ENCODE data around the gene DBH. TPM values are rescaled to one million over a fixed set of nuclear protein-coding genes. Genes with fewer than 3 reads are reported as not detected.

Gene DBH
- total RNA-seq, 1 donor from 2014 or later, result not detected

DNA sequence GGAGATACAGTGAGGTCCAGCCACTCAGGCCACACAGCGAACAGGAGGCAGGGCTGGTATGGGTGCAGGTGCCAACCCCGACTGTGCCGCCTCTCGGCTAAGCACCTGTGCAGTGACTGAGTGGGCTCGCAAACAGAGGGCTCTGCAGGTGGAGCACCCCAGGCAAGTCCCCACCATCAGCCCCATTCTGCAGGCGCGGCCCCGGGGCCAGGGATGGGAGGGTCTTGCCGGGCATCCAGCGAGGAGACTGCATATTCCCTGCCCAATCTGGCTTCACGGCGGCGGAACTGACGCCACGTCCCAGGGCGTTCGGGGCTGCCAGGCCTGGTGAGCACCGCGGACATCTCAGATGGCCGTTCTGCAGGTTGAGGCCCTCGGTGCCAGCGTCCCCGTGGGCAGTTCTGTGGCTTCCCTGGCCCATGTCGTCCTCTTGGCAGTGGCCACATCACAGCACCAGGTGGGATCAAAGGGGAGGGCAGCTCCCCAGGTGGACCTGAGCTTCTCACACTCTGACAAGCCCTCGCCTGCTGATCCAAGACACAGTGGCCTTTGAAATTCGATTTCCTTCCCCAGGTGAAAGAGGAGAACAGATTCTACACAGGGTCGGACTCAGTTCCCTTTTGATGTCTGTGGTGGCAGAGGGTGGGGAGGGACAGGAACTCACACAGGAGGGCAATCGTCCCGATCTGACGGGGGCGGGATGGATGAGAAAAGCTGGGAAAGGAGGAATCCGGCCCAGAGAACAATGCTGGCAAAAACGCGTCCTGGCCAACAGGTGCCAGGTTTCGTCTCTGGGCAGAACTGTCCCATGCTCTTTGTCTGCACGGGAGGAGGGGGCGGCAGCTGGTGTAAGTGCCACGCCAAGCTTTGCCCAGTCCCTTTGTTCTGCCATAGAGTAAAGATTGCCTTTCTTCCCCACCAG, 18.8 kb downstream of the DBH start:
- TF ChIP-seq, protein P1, sequence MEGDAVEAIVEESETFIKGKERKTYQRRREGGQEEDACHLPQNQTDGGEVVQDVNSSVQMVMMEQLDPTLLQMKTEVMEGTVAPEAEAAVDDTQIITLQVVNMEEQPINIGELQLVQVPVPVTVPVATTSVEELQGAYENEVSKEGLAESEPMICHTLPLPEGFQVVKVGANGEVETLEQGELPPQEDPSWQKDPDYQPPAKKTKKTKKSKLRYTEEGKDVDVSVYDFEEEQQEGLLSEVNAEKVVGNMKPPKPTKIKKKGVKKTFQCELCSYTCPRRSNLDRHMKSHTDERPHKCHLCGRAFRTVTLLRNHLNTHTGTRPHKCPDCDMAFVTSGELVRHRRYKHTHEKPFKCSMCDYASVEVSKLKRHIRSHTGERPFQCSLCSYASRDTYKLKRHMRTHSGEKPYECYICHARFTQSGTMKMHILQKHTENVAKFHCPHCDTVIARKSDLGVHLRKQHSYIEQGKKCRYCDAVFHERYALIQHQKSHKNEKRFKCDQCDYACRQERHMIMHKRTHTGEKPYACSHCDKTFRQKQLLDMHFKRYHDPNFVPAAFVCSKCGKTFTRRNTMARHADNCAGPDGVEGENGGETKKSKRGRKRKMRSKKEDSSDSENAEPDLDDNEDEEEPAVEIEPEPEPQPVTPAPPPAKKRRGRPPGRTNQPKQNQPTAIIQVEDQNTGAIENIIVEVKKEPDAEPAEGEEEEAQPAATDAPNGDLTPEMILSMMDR (IDR thresholded peaks at IDR 0.05), result no peak
- Histone ChIP-seq H3K27ac (no peak overlapping the region), H3K4me1 (peaks cover 12% of the 10 kb centered on the region), H3K27me3 (peaks cover 42% of the 10 kb centered on the region), H3K4me3 (no peak overlapping the region), H3K9me3 (no peaks in the 10 kb centered on the region), H3K36me3 (no peaks in the 10 kb centered on the region)
- intact Hi-C loops (cut with DNase I), result no loop called here
- ATAC-seq (no peak), DNase-seq (no peak)

DNA sequence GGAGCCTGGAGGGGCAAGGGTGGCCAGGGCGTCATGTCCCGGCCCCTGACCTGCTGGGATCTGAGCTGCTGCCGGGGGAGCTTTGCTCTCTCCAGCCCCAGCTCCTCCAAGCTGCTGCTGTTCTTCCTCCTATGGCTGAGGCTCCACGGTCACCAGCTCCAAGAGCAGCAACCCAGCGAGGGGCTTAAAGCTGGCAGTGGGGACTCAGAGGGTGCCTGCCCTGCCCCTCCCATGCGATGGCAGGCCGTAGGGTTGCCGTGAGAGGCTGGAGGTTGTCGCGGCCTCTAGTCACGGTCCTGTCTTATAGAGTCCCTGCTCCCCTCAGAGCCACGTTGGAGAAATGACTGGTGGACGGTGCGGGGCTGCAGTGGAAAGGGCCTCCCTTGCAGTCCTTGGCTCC, 19.5 kb downstream of the DBH start:
- no peak overlapping the region for H3K4me3 ChIP-seq
- TF ChIP-seq, protein P1 (IDR thresholded peaks at IDR 0.05), result no peak
- no peak overlapping the region for H3K27ac ChIP-seq
- H3K9me3 ChIP-seq, result no peaks in the 10 kb centered on the region
- peaks cover 12% of the 10 kb centered on the region for H3K4me1 ChIP-seq
- H3K36me3 ChIP-seq, result no peaks in the 10 kb centered on the region
- intact Hi-C loops (cut with DNase I), result no loop called here
- ATAC-seq (no peak), DNase-seq (no peak)
- H3K27me3 ChIP-seq, result peaks cover 47% of the 10 kb centered on the region

DNA sequence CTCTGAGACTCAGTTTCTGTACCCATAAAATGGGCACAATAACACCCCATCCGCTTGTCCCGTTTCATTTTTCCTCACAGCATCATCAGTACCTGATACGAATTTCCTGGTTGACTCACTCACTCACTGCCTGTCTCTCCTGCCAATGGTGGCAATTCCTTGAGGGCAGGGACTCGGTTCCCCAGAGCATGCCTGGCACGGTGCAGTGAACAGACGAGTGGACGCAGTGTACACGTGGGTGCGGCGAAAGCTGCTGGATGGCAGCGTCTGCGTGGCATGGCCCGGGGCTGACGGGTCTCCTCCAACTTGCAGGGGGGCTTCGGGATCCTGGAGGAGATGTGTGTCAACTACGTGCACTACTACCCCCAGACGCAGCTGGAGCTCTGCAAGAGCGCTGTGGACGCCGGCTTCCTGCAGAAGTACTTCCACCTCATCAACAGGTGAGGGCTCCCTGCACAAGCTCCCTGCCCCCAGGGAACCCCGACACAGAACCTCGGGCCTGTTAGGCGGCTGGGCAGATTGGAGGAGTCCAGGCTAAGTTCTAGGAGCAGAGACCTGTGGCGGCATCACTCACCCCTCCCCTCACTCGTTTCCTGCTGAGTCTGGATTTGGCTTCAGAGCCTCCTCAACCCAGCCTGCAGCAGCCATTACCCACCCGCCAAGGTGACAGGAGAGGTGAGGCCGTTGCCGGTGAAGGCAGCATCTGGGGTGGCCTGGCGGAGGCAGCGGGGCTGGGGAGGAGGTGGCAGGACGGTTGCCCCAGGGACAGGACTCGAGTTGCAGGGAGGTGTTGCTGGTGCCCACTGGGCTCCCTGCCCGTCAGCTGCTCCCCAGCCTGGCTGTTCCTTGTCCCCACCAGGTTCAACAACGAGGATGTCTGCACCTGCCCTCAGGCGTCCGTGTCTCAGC, 20.3 kb downstream of the DBH start:
- intact Hi-C loops (cut with DNase I), result no loop called here
- Histone ChIP-seq H3K27ac (no peak overlapping the region), H3K9me3 (no peaks in the 10 kb centered on the region), H3K4me1 (peaks cover 12% of the 10 kb centered on the region), H3K27me3 (peaks cover 48% of the 10 kb centered on the region), H3K36me3 (no peaks in the 10 kb centered on the region), H3K4me3 (no peak overlapping the region)
- TF ChIP-seq, protein P1 (IDR thresholded peaks at IDR 0.05), result no peak
- DNase-seq (no peak), ATAC-seq (no peak)

DNA sequence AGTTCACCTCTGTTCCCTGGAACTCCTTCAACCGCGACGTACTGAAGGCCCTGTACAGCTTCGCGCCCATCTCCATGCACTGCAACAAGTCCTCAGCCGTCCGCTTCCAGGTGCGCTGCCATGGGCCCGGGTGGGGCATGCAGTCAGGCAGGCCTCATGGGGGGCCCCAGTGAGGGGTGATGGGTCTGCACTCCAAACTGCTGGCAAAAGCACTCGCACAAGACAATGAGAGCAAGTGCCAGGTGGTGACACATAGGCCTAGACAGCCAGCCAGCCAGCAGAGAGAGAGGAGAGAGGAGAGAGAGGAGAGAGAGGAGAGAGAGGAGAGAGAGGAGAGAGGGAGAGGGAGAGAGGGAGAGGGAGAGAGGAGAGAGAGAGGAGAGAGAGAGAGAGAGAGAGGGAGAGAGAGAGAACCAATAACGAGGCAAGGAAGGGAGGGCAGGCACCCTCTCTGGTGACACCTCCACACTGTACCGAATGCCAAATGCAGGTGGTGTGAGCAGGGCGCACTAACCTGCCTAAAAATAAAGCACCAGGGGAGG, 21.0 kb downstream of the DBH start:
- H3K4me3 ChIP-seq, result no peak overlapping the region
- no peak overlapping the region for H3K27ac ChIP-seq
- peaks cover 12% of the 10 kb centered on the region for H3K4me1 ChIP-seq
- H3K9me3 ChIP-seq, result no peaks in the 10 kb centered on the region
- ATAC-seq (no peak), DNase-seq (no peak)
- intact Hi-C loops (cut with DNase I), result no loop called here
- H3K36me3 ChIP-seq, result no peaks in the 10 kb centered on the region
- peaks cover 45% of the 10 kb centered on the region for H3K27me3 ChIP-seq
- TF ChIP-seq, protein P1 (IDR thresholded peaks at IDR 0.05), result no peak
